ENCODE data around the gene ATP7B.

ATP7B gene

DNA sequence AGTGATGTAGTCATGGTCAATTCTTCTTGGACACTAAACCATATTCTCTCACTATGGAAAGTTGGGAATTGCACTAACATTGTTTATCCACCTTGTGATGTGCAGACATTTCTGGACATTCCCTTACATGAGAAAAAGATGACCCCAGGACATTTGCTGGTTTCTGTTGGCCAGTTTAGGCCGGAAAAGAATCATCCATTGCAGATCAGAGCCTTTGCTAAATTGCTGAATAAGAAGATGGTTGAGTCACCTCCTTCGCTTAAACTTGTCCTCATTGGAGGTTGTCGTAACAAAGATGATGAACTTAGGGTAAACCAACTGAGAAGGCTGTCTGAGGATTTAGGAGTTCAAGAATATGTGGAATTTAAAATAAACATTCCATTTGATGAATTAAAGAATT is 13.2 kb upstream of the ATP7B start, which contains the start of gene UTP14C:
UTP14C (plus strand) TSS at position 211 of the 400 bp plus-strand sequence. CDS start 4,114 bp downstream, outside the sequence.
- CTCF ChIA-PET, result no interaction called here
- Mint-ChIP-seq H3K9me3 (peaks cover 8% of the 10 kb centered on the region), H3K4me3 (no peak within 1 kb of the TSS), H3K36me3 (peaks cover 71% of the 10 kb centered on the region), H3K27me3 (no peaks in the 10 kb centered on the region), H3K27ac (no peak within 1 kb of the TSS), H3K4me1 (no peaks in the 10 kb centered on the region)
- DNase-seq, result no peak

DNA sequence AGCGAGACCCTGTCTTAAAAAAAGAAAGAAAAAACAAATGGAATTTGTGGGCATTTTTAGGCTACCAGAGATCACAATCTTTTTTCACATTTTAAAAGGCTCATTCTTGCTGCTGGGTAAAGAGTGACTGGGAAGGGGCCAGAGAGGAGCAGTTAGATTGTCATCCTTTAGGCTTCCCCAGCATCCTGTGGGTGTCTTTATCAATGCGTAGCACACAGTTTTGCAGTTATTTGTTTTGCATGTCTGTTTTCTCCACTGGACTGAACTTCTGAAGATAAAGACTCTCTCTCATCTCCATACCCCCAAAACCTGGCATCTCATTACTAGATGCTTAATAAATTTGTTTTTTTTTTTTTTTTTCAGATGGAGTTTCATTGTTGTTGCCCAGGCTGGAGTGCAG is 11.1 kb upstream of the ATP7B start:
- no peaks in the 10 kb centered on the region for H3K4me1 Mint-ChIP-seq
- DNase-seq, result no peak
- CTCF ChIA-PET, result interaction anchor here (1.2 kb wide), 1 partner anchor 9 kb away, joined by 3 read pairs; no protein-coding TSS in a partner anchor
- H3K36me3 Mint-ChIP-seq, result peaks cover 65% of the 10 kb centered on the region
- peaks cover 4% of the 10 kb centered on the region for H3K9me3 Mint-ChIP-seq
- no peak overlapping the region for H3K27ac Mint-ChIP-seq
- no peak overlapping the region for H3K4me3 Mint-ChIP-seq
- no peaks in the 10 kb centered on the region for H3K27me3 Mint-ChIP-seq

DNA sequence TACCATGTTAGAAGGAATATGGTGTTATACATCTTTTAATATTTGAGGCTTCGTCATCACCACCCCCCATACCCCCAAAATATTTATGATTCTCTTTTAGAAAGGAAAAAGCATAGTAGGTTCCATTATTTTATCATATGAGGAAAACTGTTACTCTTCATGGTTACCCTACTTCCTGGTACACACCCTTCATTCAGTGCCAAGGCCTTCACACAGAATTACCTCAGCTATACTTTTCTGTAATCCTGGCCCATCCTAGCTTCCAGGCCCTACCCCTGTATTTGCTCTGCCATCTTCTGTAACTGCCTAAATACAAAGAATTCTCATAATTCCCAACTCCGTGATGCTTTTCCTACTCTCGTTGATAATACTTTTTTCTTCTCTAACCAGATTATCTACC is 8.9 kb upstream of the ATP7B start:
- DNase-seq, result no peak
- CTCF ChIA-PET, result no interaction called here
- Mint-ChIP-seq H3K36me3 (peaks cover 51% of the 10 kb centered on the region), H3K4me1 (no peaks in the 10 kb centered on the region), H3K4me3 (no peak overlapping the region), H3K9me3 (no peaks in the 10 kb centered on the region), H3K27ac (no peak overlapping the region), H3K27me3 (no peaks in the 10 kb centered on the region)

DNA sequence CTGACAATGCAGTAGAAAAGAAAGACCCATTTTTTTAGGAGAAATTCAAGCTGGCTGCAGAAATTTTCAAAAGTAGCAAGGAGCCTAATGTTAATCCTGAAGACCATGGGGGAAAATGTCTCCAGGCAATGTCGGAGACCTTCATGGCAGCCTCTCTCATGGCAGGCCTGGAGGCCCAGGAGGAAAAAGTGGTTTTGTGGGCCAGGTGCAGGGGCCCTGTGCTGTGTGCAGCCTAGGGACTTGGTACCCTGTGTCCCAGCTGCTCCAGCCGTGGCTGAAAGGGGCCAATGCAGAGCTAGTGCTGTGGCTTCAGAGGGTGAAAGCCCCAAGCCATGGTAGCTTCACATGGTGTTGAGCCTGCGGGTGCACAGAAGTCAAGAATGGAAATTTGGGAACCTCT is 5.0 kb upstream of the ATP7B start:
- no peak overlapping the region for H3K4me3 Mint-ChIP-seq
- DNase-seq, result no peak
- peaks cover 10% of the 10 kb centered on the region for H3K4me1 Mint-ChIP-seq
- H3K9me3 Mint-ChIP-seq, result no peaks in the 10 kb centered on the region
- CTCF ChIA-PET, result no interaction called here
- peaks cover 8% of the 10 kb centered on the region for H3K27me3 Mint-ChIP-seq
- no peak overlapping the region for H3K27ac Mint-ChIP-seq
- peaks cover 30% of the 10 kb centered on the region for H3K36me3 Mint-ChIP-seq

DNA sequence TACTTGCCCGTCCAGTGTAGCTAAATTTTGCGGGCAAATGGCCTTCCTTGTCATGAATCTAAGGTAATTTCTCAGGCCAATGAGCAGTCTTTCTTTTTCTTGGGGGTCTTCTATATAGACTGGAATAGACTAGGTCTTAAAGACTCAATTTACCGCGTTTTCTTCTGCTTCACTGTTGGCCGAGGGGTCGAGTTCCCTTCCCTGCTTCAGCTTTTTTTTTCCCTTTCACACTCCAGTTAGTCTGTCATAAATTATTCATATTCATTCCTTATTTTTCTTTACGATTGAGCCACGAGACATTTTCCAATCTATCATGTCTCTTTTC is 1.2 kb upstream of the ATP7B start:
- DNase-seq, result no peak
- Mint-ChIP-seq H3K4me1 (peaks cover 18% of the 10 kb centered on the region), H3K27ac (peak overlapping the region; percentile 89), H3K36me3 (peaks cover 8% of the 10 kb centered on the region), H3K9me3 (no peaks in the 10 kb centered on the region), H3K27me3 (peaks cover 44% of the 10 kb centered on the region), H3K4me3 (peak overlapping the region; percentile 98)
- CTCF ChIA-PET, result interaction anchor here (0.7 to 1.4 kb wide), 2 partner anchors 180 to 197 kb away, joined by 3 to 5 read pairs; no protein-coding TSS in a partner anchor

DNA sequence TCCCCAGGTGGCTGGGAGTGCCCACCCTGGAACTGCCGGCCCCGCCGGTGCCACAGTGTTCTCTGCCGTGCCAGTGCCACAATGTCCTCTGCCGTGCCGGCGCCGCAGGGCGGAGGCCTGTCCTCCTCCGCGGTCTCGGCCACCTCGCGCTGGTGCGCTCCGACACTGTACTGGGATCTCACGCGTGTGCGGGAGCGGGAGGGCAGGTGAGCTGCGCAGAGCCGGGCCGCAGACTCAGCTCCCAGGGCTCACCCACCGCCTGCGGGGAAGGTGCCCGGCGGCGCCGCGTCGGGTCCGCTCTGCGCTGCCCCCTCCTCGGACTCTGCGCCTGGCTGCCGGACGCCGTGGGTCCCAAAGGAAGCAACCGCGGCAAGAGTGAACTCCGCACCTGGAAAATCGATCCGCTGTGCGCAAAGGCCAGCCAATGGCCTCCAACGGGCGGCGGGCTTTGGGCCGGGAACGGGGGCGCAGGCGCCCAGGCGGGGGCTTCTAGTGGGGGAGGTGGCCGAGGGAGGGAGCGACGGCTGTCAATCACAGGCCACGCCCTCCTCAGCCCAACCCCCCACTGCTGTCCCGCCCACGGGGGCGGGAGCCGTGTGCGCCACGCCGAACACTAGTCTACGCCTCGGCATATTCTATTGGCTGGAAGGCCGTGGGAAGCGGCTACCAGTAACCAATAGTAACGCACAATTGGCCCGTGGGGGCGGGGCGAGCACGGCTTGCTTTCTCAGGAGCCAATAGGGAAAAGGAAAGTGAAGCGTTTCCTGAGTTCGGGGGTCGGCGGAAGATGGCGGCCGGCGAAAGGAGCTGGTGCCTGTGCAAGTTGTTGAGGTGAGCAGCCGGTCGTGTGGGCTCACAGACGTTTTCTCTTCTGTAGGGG is 622 bp upstream of the ATP7B start, which contains the start of gene ALG11:
ALG11 (plus strand) TSS at position 767 of the 880 bp plus-strand sequence; CDS start at position 788, 21 bp downstream.
- peak; percentile 100 for DNase-seq
- Mint-ChIP-seq H3K9me3 (no peaks in the 10 kb centered on the region), H3K36me3 (peaks cover 7% of the 10 kb centered on the region), H3K27ac (peak within 1 kb of the TSS; percentile 89), H3K4me1 (peaks cover 18% of the 10 kb centered on the region), H3K27me3 (peaks cover 48% of the 10 kb centered on the region), H3K4me3 (peak within 1 kb of the TSS; percentile 98)
- CTCF ChIA-PET, result interaction anchor here (1.0 to 1.4 kb wide), 2 partner anchors 116 to 180 kb away, joined by 3 to 5 read pairs; no protein-coding TSS in a partner anchor

DNA sequence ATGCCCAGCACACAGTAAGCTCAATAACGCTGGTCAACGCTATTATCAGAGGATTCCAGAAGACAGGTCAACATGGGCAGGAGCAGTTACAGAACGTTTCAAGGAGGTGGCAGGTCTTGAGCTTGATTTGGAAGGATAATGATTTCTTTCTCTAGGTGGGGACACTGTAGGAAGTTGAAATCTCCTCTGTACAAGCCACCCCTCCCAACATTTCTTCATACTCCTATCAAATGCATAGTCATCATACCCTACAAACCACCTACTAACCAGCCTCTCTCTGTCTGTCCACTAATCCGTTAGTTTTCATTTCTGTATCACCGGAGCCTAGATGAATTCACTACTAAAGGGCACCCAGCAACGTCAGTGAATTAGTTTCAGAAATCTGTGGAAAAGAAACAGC is 1.3 kb downstream of the ATP7B start:
- no peak overlapping the region for H3K4me3 Mint-ChIP-seq
- H3K27me3 Mint-ChIP-seq, result peaks cover 54% of the 10 kb centered on the region
- CTCF ChIA-PET, result no interaction called here
- no peak for DNase-seq
- H3K27ac Mint-ChIP-seq, result no peak overlapping the region
- no peaks in the 10 kb centered on the region for H3K36me3 Mint-ChIP-seq
- peaks cover 18% of the 10 kb centered on the region for H3K4me1 Mint-ChIP-seq
- H3K9me3 Mint-ChIP-seq, result no peaks in the 10 kb centered on the region

DNA sequence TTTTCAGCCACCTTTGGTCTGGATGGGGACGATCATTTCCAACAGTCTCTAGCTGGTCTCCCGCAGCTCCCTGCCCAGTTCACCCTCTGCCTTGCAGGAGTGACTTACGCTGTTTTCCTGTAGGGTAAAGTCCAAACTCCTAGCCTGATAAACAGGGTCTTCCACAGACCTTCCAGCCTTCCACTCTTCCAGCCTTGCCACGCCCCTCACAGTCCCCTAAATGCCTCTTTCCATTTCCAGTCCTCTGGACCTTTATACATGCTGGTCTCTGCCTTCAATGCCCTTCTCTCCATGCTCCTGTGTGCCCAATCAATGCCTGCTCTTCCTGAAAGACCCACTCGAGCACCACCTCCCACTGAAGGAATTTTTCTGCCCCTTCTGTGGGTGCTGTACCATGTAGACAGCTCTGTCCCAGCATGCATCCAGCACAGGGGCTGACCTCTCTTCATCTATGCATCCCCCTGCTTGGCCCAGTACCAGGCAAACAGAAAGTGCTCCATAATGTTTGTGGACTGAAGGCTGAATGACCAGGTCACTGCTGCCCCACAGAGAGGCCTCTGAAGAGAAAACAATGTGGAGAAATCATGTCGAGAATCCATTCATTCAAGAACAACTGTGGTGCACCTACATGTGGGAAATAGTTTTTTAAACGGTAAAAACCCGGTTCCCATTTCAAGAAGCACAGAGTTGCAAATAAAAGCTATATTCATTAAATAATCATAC is 4.6 kb downstream of the ATP7B start:
- CTCF ChIA-PET, result no interaction called here

DNA sequence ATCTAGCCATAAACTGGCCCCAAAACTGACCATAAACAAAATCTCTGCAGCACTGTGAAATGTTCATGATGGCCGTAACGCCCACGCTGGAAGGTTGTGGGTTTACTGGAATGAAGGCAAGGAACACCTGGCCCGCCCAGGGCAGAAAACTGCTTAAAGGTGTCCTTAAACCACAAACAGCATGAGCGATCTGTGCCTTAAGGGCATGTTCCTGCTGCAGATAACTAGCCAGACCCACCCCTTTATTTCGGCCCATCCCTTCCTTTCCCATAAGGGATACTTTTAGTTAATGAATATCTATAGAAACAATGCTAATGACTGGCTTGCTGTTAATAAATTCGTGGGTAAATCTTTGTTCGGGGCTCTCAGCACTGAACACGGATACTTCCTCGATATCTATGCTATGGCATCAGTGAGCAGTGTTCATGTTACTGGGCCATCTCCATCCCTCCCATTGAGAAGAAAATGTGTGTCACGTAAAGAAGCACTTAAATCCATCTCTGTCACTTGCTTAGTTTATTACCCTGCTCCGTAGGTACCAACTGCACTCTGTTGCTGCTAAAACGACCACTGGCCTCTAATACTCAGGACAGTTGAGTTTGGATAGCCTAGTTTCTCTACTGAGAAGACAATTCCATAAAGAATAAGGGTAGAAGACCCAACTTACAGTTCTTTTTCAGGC is 5.3 kb downstream of the ATP7B start:
- no peak for DNase-seq
- Mint-ChIP-seq H3K4me1 (peaks cover 5% of the 10 kb centered on the region), H3K9me3 (no peaks in the 10 kb centered on the region), H3K27me3 (peaks cover 45% of the 10 kb centered on the region), H3K36me3 (no peaks in the 10 kb centered on the region), H3K27ac (no peak overlapping the region), H3K4me3 (no peak overlapping the region)
- CTCF ChIA-PET, result no interaction called here

More for the DNA sequence above, 4.6 kb downstream of the ATP7B start:
- peaks cover 50% of the 10 kb centered on the region for H3K27me3 Mint-ChIP-seq
- H3K4me1 Mint-ChIP-seq, result peaks cover 8% of the 10 kb centered on the region
- no peak for DNase-seq
- no peak overlapping the region for H3K4me3 Mint-ChIP-seq
- no peaks in the 10 kb centered on the region for H3K36me3 Mint-ChIP-seq
- no peaks in the 10 kb centered on the region for H3K9me3 Mint-ChIP-seq
- H3K27ac Mint-ChIP-seq, result no peak overlapping the region

DNA sequence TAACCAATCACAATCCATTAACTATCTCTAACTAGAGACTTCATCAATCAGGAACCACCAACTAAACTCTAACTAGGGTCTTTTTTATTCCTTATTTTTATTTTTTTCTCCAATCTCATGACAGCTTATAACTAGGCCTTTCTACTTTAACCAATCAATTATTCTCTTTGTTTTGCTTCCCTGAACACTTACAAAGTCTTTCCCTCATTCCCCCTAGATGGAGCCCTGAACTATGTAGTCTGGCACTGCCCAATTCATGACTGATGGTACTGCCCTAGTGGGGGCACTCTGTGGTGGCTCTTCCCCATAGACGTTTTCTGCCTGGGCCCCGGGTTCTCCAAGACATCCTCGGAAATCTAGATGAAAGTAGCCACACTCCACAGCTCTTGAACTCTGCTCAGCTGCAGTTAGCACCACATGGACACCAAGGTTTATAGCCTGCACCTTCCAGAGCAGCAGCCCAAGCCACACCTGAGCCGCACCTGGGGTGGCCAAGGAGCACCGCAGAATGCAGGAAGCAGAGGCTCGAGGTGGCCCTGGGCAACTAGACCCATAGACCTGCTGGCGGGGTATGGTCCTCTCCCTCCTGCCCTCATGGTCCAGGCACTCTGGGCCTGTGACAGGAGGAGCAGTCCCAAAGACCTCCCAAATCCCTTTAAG is 6.6 kb downstream of the ATP7B start:
- no peaks in the 10 kb centered on the region for H3K4me1 Mint-ChIP-seq
- no peak overlapping the region for H3K4me3 Mint-ChIP-seq
- no peaks in the 10 kb centered on the region for H3K36me3 Mint-ChIP-seq
- peaks cover 40% of the 10 kb centered on the region for H3K27me3 Mint-ChIP-seq
- H3K9me3 Mint-ChIP-seq, result no peaks in the 10 kb centered on the region
- CTCF ChIA-PET, result interaction anchor here (0.7 to 5.1 kb wide), 4 partner anchors 12 to 123 kb away, joined by 3 to 37 read pairs (median 4); partner anchors contain the start of gene NEK5
- no peak for DNase-seq
- H3K27ac Mint-ChIP-seq, result no peak overlapping the region

DNA sequence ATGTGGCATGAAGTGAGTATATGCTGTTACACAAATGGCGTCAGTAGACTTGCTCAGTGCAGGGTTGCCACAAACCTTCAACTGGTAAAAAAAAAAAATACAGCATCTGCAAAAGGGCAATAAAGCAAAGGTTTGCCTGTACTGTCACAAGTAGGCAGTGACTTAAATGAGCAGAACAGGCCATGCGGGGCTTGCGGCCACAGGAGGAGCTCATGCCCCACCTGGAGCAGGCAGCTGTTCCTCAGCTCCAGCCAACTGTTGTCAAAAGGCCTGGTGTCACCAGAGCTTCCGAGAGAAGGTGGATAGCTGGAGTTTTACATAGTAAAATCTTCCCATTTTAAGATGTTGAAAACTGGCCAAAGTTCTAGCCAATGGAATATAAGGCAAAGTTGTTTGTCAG is 7.7 kb downstream of the ATP7B start:
- H3K4me1 Mint-ChIP-seq, result no peaks in the 10 kb centered on the region
- H3K9me3 Mint-ChIP-seq, result no peaks in the 10 kb centered on the region
- DNase-seq, result no peak

DNA sequence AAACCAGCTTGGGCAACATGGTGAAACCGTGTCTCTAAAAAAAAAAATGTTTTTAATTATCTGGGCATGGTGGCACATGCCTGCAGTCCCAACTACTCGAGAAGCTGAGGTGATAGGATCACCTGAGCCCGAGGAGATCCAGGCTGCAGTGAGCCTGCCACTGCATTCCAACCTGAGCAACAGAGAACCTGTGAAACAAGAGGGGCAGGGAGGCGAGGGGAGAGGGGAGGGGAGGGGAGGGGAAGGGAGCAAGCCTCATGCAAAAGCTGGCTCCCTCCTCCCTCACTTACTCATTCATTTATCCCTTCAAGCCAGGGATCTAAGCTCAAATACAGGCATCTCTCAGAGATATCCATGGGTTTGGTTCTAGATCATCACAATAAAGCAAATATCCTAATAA is 8.9 kb downstream of the ATP7B start:
- Mint-ChIP-seq H3K9me3 (no peaks in the 10 kb centered on the region), H3K4me3 (no peak overlapping the region), H3K27me3 (peaks cover 29% of the 10 kb centered on the region), H3K36me3 (no peaks in the 10 kb centered on the region), H3K27ac (no peak overlapping the region), H3K4me1 (no peaks in the 10 kb centered on the region)
- CTCF ChIA-PET, result interaction anchor here (1.0 to 5.1 kb wide), 3 partner anchors 125 to 448 kb away, joined by 3 to 37 read pairs (median 3); partner anchors contain the start of genes NEK5 and VPS36
- no peak for DNase-seq

More for the DNA sequence above, 7.7 kb downstream of the ATP7B start:
- no peaks in the 10 kb centered on the region for H3K36me3 Mint-ChIP-seq
- no peak overlapping the region for H3K27ac Mint-ChIP-seq
- CTCF ChIA-PET, result interaction anchor here (0.7 to 5.1 kb wide), 4 partner anchors 11 to 124 kb away, joined by 3 to 37 read pairs (median 4); partner anchors contain the start of gene NEK5
- H3K4me3 Mint-ChIP-seq, result no peak overlapping the region
- peaks cover 32% of the 10 kb centered on the region for H3K27me3 Mint-ChIP-seq

DNA sequence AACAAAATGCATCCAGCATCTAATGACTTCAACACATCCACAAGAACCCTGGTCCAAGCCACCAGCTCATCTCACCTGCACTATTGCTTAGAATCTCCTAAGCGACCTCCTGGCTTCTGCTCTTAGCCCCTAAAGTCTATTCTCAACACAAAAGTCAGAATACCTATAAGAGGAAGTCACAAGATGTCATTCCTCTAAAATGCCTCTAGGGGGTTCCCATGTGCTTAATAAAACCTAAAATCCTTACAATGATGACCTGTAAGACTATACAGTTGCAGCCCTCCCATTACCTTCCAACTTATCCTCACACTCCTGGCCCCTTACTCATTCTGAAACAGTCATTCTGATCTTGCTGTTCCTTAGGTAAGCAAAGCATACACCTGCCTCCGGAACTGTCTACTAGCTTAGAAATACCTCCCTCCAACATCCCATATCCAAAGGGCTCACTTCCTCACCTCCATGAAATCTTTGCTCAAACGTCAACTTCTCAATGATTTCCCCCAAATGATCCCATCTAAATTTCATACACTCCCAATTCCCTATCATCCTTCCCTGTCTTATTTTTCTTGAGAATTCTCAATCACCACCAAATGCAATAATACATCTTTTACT is 10.0 kb downstream of the ATP7B start:
- no peak overlapping the region for H3K27ac Mint-ChIP-seq

More for the DNA sequence above, 10.0 kb downstream of the ATP7B start:
- no peak for DNase-seq
- H3K4me1 Mint-ChIP-seq, result peaks cover 3% of the 10 kb centered on the region
- H3K36me3 Mint-ChIP-seq, result no peaks in the 10 kb centered on the region
- H3K9me3 Mint-ChIP-seq, result no peaks in the 10 kb centered on the region
- CTCF ChIA-PET, result interaction anchor here (0.6 to 5.1 kb wide), 6 partner anchors 15 to 450 kb away, joined by 3 to 37 read pairs (median 3); partner anchors contain the start of genes NEK5 and VPS36
- H3K27me3 Mint-ChIP-seq, result peaks cover 29% of the 10 kb centered on the region
- H3K4me3 Mint-ChIP-seq, result no peak overlapping the region
